CD14-positive monocyte (primary cell): ENCODE data around the gene CDC14A. TPM values are rescaled to one million over a fixed set of nuclear protein-coding genes. Genes with fewer than 3 reads are reported as not detected.

Experiments
- DNase-seq, 3 donors: peaks; one replicate each; pipeline ENCODE4 v3.0.0-alpha.2; 2011 to 2022
- H2AFZ ChIP-seq: 2 replicates; pipeline ENCODE4 v1.6.0; 2012; ENCODE audit warnings: mild to moderate bottlenecking, low read depth, low read length, inconsistent platforms; ENCODE audit not compliant: insufficient read depth, poor library complexity, severe bottlenecking
- H3K27ac ChIP-seq, 2 donors: 1 replicate in 1 of 2; 2 replicates in 1 of 2; pipeline ENCODE4 v1.5.1; 2012 to 2013; ENCODE audit warnings: low read length in 2 of 2, control low read depth in 1 of 2, inconsistent platforms in 1 of 2, low read depth in 1 of 2, mild to moderate bottlenecking in 1 of 2
- H3K27me3 ChIP-seq, 2 donors: one replicate each; pipeline versions ENCODE4 v1.6.0 to v1.6.1; 2011 to 2013; ENCODE audit warnings: low read length in 2 of 2; ENCODE audit not compliant: control insufficient read depth in 2 of 2, insufficient read depth in 2 of 2
- H3K36me3 ChIP-seq, 2 donors: replicated peaks in 1 of 2; 1 replicate in 1 of 2; 2 replicates in 1 of 2; pipeline versions ENCODE4 v1.5.1 to v1.6.1; 2012 to 2013; ENCODE audit warnings: low read length in 2 of 2, control low read depth in 1 of 2, inconsistent platforms in 1 of 2, mild to moderate bottlenecking in 1 of 2; ENCODE audit not compliant: insufficient read depth in 2 of 2, control insufficient read depth in 1 of 2
- H3K4me1 ChIP-seq, 2 donors: 1 replicate in 1 of 2; 2 replicates in 1 of 2; pipeline versions ENCODE4 v1.5.1 to v1.6.1; 2012 to 2013; ENCODE audit warnings: low read length in 2 of 2, control low read depth in 1 of 2, inconsistent platforms in 1 of 2, mild to moderate bottlenecking in 1 of 2, moderate library complexity in 1 of 2; ENCODE audit not compliant: insufficient read depth in 2 of 2, control insufficient read depth in 1 of 2
- H3K4me2 ChIP-seq: replicated peaks from 2 replicates; pipeline ENCODE3; 2012; ENCODE audit warnings: low read length, moderate library complexity, mild to moderate bottlenecking; ENCODE audit not compliant: poor library complexity, severe bottlenecking; ENCODE audit errors: extremely low read depth
- H3K4me3 ChIP-seq, 3 experiments: fragments of 200-600 bp in 1 of 3; sonication (generic) in 1 of 3; replicated peaks in 1 of 3; 1 replicate in 2 of 3; 2 replicates in 1 of 3; pipeline ENCODE4 v1.5.1; 2011 to 2013; ENCODE audit warnings: low read length in 3 of 3, mild to moderate bottlenecking in 3 of 3, control low read depth in 2 of 3, low read depth in 2 of 3, inconsistent platforms in 1 of 3, moderate library complexity in 1 of 3
- H3K79me2 ChIP-seq: 2 replicates; pipeline ENCODE4 v1.6.0; 2012; ENCODE audit warnings: mild to moderate bottlenecking, control low read depth, inconsistent platforms, low read length, moderate library complexity; ENCODE audit not compliant: insufficient read depth
- H3K9ac ChIP-seq: 2 replicates; pipeline ENCODE4 v1.6.0; 2017; ENCODE audit warnings: low read length, mild to moderate bottlenecking; ENCODE audit not compliant: insufficient read depth, poor library complexity, severe bottlenecking
- H3K9me3 ChIP-seq, 2 donors: replicated peaks in 1 of 2; 1 replicate in 1 of 2; 2 replicates in 1 of 2; pipeline versions ENCODE4 v1.5.1 to v1.6.1; 2012 to 2013; ENCODE audit warnings: low read length in 2 of 2, control low read depth in 1 of 2; ENCODE audit not compliant: control insufficient read depth in 1 of 2, insufficient read depth in 1 of 2
- H4K20me1 ChIP-seq: 2 replicates; pipeline ENCODE4 v1.6.0; 2012; ENCODE audit warnings: mild to moderate bottlenecking, low read length, control low read depth, moderate library complexity; ENCODE audit not compliant: insufficient read depth
- H3K27ac Mint-ChIP-seq, 7 donors: one replicate each; pipeline ENCODE4 v1.8.0; 2020; ENCODE audit warnings: mild to moderate bottlenecking in 7 of 7, mixed read lengths in 7 of 7, moderate library complexity in 6 of 7, inconsistent platforms in 2 of 7
- H3K27me3 Mint-ChIP-seq, 3 donors: one replicate each; pipeline ENCODE4 v1.8.0; 2021 to 2022; ENCODE audit warnings: low read depth in 3 of 3, mild to moderate bottlenecking in 3 of 3, mixed read lengths in 3 of 3, moderate library complexity in 3 of 3, inconsistent platforms in 1 of 3
- H3K36me3 Mint-ChIP-seq, 2 donors: one replicate each; pipeline ENCODE4 v1.8.0; 2020; ENCODE audit warnings: mixed read lengths in 2 of 2, inconsistent platforms in 1 of 2, mild to moderate bottlenecking in 1 of 2
- H3K4me1 Mint-ChIP-seq: one replicate; pipeline ENCODE4 v1.8.0; 2020; ENCODE audit warnings: mild to moderate bottlenecking, mixed read lengths
- H3K4me3 Mint-ChIP-seq, 2 donors: one replicate each; pipeline ENCODE4 v1.8.0; 2020; ENCODE audit warnings: mild to moderate bottlenecking in 2 of 2, mixed read lengths in 2 of 2, moderate library complexity in 1 of 2
- H3K9me3 Mint-ChIP-seq, 7 donors: one replicate each; pipeline ENCODE4 v1.8.0; 2020 to 2022; ENCODE audit warnings: mixed read lengths in 7 of 7, mild to moderate bottlenecking in 6 of 7, moderate library complexity in 6 of 7, inconsistent platforms in 2 of 7
- WGBS: methylation state at CpG from one replicate; pipeline ENCODE4 v1.1.5; 2013; ENCODE audit warnings: missing lambda C conversion rate; ENCODE audit not compliant: insufficient coverage; 5-methylcytosine and 5-hydroxymethylcytosine counted together
- intact Hi-C, 2 donors: fragments of 100-400 bp; cut with micrococcal nuclease; formaldehyde crosslinking; loops; one replicate each; pipeline versions ENCODE4 v1.15.0 to v1.15.1; 2023
- polyA plus RNA-seq, 3 donors: library from polyadenylated mRNA; depleted of rRNA in 1 of 3; unstranded in 2 of 3; stranded (reverse) in 1 of 3; fragments of 300-500 nt in 2 of 3; fragments of >200 nt in 1 of 3; fragmentation: Illumina TruSeq in 2 of 3; gene quantifications; 1 replicate in 2 of 3; 2 replicates in 1 of 3; pipeline ENCODE4 v1.2.3, GENCODE V29; 2012 to 2021
- TF ChIP-seq, protein P1 (sequence below): fragments of 200-600 bp; IDR thresholded peaks from one replicate; pipeline ENCODE4 v1.8.0; 2022; ENCODE audit warnings: antibody characterized with exemption, mild to moderate bottlenecking

The CDC14A gene
- polyA plus RNA-seq, 3 donors: 4.2 to 9.2 (median 6.1) TPM

- 87% methylated on average over 4 of the region's 4 CpGs for WGBS
- H3K9ac ChIP-seq: no peak overlapping the region
- H3K4me2 ChIP-seq: no peak overlapping the region
- no peaks in the 10 kb centered on the region for H3K4me1 ChIP-seq
- peaks cover 5% of the 10 kb centered on the region for H3K4me1 Mint-ChIP-seq
- peaks cover 0 to 3% (median 0%) of the 10 kb centered on the region in 3 donors for H3K27me3 Mint-ChIP-seq
- H3K9me3 Mint-ChIP-seq: peaks cover 3 to 15% (median 12%) of the 10 kb centered on the region in 7 donors
- H3K9me3 ChIP-seq: peaks cover 9 to 14% of the 10 kb centered on the region in 2 donors
- no peak overlapping the region for H2AFZ ChIP-seq
- no peaks in the 10 kb centered on the region for H3K27me3 ChIP-seq
- H3K27ac ChIP-seq: no peak overlapping the region
- no peak for DNase-seq
- no peaks in the 10 kb centered on the region for H4K20me1 ChIP-seq
- no peaks in the 10 kb centered on the region for H3K79me2 ChIP-seq
- intact Hi-C loops: no loop called here
- H3K4me3 Mint-ChIP-seq: no peak overlapping the region
- no peaks in the 10 kb centered on the region for H3K36me3 Mint-ChIP-seq
- no peaks in the 10 kb centered on the region for H3K36me3 ChIP-seq
- peak overlapping the region in 2 of 7 donors; percentile 3 to 9 for H3K27ac Mint-ChIP-seq
- H3K4me3 ChIP-seq: no peak overlapping the region
- TF ChIP-seq, protein P1, sequence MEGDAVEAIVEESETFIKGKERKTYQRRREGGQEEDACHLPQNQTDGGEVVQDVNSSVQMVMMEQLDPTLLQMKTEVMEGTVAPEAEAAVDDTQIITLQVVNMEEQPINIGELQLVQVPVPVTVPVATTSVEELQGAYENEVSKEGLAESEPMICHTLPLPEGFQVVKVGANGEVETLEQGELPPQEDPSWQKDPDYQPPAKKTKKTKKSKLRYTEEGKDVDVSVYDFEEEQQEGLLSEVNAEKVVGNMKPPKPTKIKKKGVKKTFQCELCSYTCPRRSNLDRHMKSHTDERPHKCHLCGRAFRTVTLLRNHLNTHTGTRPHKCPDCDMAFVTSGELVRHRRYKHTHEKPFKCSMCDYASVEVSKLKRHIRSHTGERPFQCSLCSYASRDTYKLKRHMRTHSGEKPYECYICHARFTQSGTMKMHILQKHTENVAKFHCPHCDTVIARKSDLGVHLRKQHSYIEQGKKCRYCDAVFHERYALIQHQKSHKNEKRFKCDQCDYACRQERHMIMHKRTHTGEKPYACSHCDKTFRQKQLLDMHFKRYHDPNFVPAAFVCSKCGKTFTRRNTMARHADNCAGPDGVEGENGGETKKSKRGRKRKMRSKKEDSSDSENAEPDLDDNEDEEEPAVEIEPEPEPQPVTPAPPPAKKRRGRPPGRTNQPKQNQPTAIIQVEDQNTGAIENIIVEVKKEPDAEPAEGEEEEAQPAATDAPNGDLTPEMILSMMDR: no peak
Measured at GRCh38 chr1:100313382-100313781, 38.9 kb upstream of the CDC14A start.

DNA sequence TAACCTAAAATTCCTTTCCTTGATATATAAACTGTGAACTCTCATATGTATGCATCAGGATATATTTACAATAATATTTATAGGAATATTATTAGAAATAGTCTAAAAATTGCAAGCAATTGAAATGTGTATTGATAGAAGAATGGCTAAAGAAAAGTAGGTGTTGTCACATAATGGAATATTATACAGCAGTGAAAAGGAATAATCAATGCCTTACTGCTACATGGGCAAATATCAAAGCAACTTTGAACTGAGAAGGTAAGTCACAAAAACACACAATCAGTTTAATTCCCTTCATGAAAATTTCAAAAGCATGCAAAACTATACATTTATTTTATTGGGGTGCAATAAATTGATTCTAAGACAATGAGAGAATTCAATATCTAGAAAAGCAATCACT lies 35.7 kb upstream of the CDC14A start:
- Histone ChIP-seq H3K4me1 (no peaks in the 10 kb centered on the region), H2AFZ (no peak overlapping the region), H3K27me3 (no peaks in the 10 kb centered on the region), H3K27ac (no peak overlapping the region), H3K9ac (no peak overlapping the region), H3K79me2 (no peaks in the 10 kb centered on the region), H3K4me3 (no peak overlapping the region), H3K36me3 (no peaks in the 10 kb centered on the region), H3K4me2 (no peak overlapping the region), H3K9me3 (peaks cover 9 to 28% of the 10 kb centered on the region in 2 donors), H4K20me1 (no peaks in the 10 kb centered on the region)
- Mint-ChIP-seq H3K27ac (no peak overlapping the region), H3K27me3 (peaks cover 0 to 3% (median 0%) of the 10 kb centered on the region in 3 donors), H3K9me3 (peaks cover 11 to 30% (median 18%) of the 10 kb centered on the region in 7 donors), H3K4me3 (no peak overlapping the region), H3K4me1 (peaks cover 3% of the 10 kb centered on the region), H3K36me3 (no peaks in the 10 kb centered on the region)
- TF ChIP-seq, protein P1: no peak
- DNase-seq: no peak
- intact Hi-C loops: no loop called here
